Heart left ventricle (tissue), 13 donors: ENCODE measurements around the gene RCC2.

Experiments used
- POLR2A ChIP-seq, 2 donors: fragments of 450-650 bp; IDR thresholded peaks; one replicate each; pipeline ENCODE4 v1.6.1; 2017; ENCODE audit warnings: antibody characterized with exemption in 2 of 2, mild to moderate bottlenecking in 2 of 2, moderate library complexity in 2 of 2
- TF ChIP-seq, protein P1 (sequence below), 12 donors: fragments of 200-600 bp; sonication (generic) in 4 of 12; IDR thresholded peaks; one replicate each; pipeline versions ENCODE4 v1.5.0 to v1.8.0; 2018 to 2022; ENCODE audit warnings: antibody characterized with exemption in 12 of 12, mild to moderate bottlenecking in 5 of 12
- donor health status: ischemic (EF 13 %, LVEDD 7.1; RV severe dilation, severe dysfunction).
- donor health status: DM: no; HTN: yes; CAD: no.
- donor health status: DM: no; HTN: no; CAD: no.
- donor health status: ischemic (EF 25% LVEDD 6.9; RV normal size, moderate dysfunction).
- donor health status: ischemic (EF 25% LVEDD 5.7; RV mildly dilated, moderate dysfunction).
- donor health status: ischemic (EF 35%, LVEDD 5.7; RV mildly dilated, moderate dysfunction).
- donor health status: nonischemic (EF 11% LVEDD 7.7; RV severe dilation, severe dysfunction).
- donor health status: DM: yes; HTN: yes; CAD: no.
- donor health status: PGD.
- donor health status: ischemic (EF 29% LVEDD 5.4; RV normal size, mild dysfunction).
- donor health status: nonischemic (EF 23%, LVEDD 6.1; RV moderate dilation, normal function).

DNA sequence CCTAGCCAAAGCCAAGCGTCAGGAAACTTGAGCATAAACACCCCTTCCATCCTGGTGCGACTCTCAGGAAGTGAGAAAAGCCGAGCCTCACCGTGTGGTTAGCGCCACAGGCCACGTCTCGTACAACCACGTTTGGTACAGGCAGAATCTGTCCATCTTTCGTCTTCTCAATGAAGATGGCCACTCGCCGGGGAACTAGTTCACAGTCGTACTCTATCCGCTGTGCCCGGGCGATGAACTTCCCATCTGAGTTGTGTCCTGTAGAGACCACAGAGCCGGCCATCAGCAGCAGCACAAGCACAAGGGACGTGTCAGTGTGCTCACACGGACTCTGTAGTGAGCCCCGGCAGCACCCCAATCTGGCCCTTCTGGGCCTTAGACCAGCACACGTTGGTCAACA lies 23.1 kb downstream of the RCC2 start:
- TF ChIP-seq, protein P1, sequence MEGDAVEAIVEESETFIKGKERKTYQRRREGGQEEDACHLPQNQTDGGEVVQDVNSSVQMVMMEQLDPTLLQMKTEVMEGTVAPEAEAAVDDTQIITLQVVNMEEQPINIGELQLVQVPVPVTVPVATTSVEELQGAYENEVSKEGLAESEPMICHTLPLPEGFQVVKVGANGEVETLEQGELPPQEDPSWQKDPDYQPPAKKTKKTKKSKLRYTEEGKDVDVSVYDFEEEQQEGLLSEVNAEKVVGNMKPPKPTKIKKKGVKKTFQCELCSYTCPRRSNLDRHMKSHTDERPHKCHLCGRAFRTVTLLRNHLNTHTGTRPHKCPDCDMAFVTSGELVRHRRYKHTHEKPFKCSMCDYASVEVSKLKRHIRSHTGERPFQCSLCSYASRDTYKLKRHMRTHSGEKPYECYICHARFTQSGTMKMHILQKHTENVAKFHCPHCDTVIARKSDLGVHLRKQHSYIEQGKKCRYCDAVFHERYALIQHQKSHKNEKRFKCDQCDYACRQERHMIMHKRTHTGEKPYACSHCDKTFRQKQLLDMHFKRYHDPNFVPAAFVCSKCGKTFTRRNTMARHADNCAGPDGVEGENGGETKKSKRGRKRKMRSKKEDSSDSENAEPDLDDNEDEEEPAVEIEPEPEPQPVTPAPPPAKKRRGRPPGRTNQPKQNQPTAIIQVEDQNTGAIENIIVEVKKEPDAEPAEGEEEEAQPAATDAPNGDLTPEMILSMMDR (IDR thresholded peaks at IDR 0.05) = no peak
- no peak for TF ChIP-seq POLR2A (IDR thresholded peaks at IDR 0.05)
